GM18505 (cell line): ENCODE measurements around the gene BRIP1.

Experiments used
- ATAC-seq: cut with Tn5 transposase; IDR thresholded peaks from one replicate; pipeline ENCODE4 v1.9.1; 2021; ENCODE audit not compliant: unreplicated experiment
- POLR2A ChIP-seq: IDR thresholded peaks from 4 replicates; pipeline ENCODE4 v1.6.1; 2011; ENCODE audit warnings: borderline replicate concordance; ENCODE audit not compliant: insufficient read depth, insufficient read length; ENCODE audit errors: extremely low read depth

The BRIP1 gene

DNA sequence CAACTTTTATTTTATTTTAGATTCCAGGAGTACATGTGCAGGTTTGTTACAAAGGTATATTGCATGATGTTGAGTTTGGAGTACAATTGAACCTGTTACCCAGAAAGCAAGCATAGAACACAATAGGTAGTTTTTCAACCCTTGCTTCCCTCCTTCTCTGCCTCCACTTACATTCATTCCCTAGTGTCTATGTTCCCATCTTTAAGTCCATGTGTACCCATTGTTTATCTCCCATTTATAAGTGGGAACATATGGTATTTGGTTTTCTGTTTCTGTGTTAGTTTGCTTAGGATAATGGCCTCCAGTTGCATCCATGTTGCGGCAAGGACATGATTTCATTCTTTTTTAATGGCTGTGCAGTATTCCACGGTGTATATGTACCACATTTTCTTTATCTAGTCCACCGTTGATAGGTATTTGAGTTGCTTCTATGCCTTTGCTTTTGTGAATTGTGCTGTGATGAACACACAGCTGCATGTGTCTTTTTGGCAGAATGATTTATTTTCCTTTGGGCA, 158.3 kb downstream of the BRIP1 start:
- no peak for ATAC-seq
- TF ChIP-seq POLR2A: no peak

DNA sequence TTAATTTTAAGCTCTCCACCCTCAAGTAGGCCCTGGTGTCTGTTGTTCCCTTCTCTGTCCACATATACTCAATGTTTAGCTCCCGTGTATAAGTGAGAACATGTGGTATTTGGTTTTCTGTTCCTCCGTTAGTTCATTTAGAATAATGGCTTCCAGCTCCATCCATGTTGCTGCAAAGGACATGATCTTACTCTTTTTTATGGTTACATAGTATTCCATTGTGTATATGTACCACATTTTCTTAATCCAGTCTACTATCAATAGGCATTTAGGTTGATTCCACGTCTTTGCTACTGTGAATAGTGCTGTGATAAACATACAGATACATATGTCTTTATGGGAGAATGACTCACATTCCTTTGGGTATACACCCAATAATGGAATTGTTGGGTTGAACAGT, 160.9 kb downstream of the BRIP1 start:
- TF ChIP-seq POLR2A: no peak
- no peak for ATAC-seq

GRCh38 chr17:61701978-61702377, 161.3 kb downstream of the BRIP1 start:
- TF ChIP-seq POLR2A: no peak
- no peak for ATAC-seq

DNA sequence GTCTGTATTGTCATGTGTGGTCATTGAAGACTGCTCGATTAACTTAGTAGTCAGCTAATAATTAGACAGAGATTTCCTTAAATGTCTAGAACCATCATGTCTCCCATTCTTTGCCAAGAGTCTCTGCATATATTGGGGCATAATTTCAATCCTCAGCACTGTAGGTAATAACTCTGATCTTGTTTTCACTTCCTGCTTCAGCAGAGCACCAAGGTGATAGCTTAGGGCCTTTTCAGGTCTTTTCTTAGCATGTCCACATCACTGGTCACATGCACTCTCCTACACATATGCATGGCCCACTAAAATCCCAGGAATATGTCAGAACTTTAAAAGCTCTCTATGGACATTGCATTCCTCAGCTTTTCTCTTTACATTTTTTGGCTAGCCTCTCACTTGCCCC, 162.0 kb downstream of the BRIP1 start:
- TF ChIP-seq POLR2A: no peak
- no peak for ATAC-seq

GRCh38 chr17:61700252-61700651, 163.1 kb downstream of the BRIP1 start:
- no peak for ATAC-seq
- TF ChIP-seq POLR2A: no peak

DNA sequence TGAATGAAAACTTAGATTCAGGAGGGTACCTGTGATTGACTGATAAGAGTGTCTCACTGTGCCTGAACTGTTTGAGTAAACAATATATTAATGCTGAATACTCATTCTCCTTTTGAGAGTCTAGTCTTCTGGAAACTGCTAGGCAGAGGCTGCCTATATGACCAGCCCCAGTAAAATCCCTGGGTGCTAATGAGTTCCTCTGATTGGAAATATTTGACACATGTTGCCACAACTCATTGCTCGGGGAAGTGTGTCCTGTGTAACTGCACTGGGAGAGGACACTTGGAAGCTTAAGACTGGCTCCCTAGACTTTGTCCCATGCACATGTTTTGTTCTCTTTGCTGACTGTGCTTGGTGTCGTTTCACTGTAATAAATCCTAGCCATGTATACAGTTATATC, 163.6 kb downstream of the BRIP1 start:
- no peak for ATAC-seq
- no peak for TF ChIP-seq POLR2A

GRCh38 chr17:61699032-61699431, 164.3 kb downstream of the BRIP1 start:
- TF ChIP-seq POLR2A: no peak
- no peak for ATAC-seq

- no peak for TF ChIP-seq POLR2A
- no peak for ATAC-seq
Observed at GRCh38 chr17:61698244-61698643, 165.1 kb downstream of the BRIP1 start.

DNA sequence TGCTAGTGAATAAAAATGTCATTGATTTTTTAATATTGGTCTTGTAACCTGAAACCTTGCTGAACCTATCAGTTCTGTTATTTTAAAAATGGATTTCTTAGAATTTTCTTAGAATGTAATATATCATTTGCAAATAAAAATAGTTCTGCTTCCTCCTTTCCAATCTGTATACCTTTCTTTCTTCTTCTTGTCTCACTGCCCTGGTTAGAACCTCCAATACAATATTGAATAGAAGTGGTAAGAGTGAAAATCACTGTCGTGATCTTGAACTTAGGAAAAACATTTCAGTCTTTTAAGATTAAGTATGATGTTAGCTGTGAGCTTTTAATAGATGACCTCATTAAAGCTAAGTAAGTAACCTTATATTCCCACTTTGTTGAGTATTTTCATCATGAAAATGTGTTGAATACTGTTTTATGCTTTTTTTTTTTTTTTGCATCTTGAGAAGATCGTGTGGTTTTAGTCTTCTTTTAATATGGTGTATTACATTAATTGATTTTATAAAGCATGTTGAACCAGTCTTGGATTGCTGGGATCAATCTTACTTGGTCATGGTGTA, 167.5 kb downstream of the BRIP1 start:
- ATAC-seq: no peak
- TF ChIP-seq POLR2A: no peak

- no peak for ATAC-seq
- TF ChIP-seq POLR2A: no peak
Observed at GRCh38 chr17:61694095-61694494, 169.2 kb downstream of the BRIP1 start.

DNA sequence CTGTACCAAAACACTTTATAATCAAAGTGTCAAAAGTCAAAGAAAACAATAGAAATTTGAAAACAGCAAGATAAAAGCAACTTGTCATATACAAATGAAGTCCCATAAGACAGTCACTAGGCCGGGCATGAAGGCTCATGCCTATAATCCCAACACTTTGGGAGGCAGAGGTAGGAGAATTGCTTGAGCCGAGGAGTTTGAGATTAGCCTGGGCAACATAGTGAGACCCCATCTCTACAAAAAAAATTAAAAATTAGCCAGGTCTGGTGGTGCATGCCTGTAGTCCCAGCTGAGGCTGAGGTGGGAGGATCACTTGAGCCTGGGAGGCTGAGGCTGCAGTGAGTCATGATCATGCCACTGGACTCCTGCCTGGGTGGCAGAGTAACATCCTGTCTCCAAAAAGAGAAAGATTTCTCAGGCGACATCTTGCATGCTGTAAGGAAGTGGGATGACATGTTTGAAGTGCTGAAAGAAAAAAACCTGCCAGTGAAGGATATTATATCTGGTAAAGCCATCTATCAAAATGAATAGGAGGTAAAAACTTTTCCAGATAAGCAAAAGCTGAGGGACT, 173.6 kb downstream of the BRIP1 start:
- ATAC-seq: no peak
- no peak for TF ChIP-seq POLR2A

DNA sequence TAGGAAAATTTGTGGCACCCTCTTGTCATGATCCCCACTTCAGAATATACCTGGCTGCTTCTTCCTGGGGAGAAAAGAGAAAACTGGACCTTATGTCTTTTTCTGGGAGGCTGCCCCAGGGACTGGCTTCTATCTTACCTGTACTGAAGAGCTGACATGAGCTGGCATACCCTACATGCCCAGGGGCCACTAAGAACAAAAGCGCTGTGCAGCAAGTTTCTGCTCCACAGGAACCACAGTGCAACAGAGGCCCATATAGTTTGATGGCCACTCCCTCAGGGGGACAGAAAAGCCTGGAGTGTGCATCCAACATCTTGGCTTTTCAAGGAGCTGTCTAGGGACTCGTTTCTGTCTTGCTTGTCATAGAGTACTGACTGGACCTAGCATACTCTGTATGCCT, 175.6 kb downstream of the BRIP1 start:
- no peak for ATAC-seq
- no peak for TF ChIP-seq POLR2A

GRCh38 chr17:61686113-61686512, 177.2 kb downstream of the BRIP1 start:
- ATAC-seq: no peak
- TF ChIP-seq POLR2A: no peak

DNA sequence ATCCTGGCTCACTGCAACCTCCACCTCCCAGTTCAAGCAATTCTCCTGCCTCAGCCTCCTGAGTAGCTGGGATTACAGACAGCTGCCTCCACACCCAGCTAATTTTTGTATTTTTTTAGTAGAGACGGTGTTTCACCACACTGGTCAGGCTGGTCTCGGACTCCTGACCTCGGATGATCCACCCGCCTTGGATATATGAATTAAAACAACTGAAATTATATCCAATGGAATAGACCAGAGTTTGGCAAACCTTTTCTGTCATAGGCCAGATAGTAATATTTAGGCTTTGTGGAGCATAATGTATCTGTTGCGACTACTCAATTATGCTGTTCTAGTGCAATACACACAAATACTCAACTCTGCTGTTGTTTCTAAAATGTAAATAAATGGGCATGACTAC, 178.5 kb downstream of the BRIP1 start:
- ATAC-seq: no peak
- TF ChIP-seq POLR2A: no peak
